Stimulated activated CD4-positive, alpha-beta T cell treated with anti-CD3 and anti-CD28 coated beads, TNF-alpha, amount 100 ng/mL, for 48 hours (primary cell): Measurements from ENCODE around the gene GRK3.
A peak's percentile ranks its signal among the peaks of the same experiment; 100 is the strongest.
"Not testable (repeated sequence)": the region's sequence is repeated elsewhere in the genome, so short reads cannot be mapped to it uniquely, and the experiment has no call there.

Experiments
- DNase-seq, 3 donors: peaks; one replicate each; pipeline ENCODE4 v3.0.0-alpha.2; 2020; ENCODE audit warnings: low read depth in 3 of 3

GRK3 gene

DNA sequence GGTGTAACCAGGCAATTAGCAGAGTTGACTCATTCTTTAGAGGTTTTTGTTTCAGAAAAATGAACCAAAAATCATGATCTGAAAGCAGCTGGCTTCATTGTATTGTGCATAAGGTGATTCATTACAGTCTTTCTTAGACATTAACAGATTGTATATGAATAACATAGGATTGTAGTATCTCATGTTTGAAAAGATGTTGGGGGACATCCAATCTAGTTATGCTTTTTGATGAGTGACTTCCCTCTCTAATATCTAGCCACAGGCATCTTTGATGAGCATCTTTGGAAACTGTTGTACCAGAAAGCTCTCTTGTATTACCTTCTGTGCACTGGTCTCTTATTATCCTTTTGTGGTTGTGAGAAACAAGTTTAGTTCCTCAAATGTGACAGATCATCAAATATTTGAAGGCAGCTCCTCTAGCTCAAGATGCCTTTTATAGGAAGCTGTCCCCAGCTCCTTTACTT lies 8.3 kb downstream of the GRK3 start:
- no peak for DNase-seq

DNA sequence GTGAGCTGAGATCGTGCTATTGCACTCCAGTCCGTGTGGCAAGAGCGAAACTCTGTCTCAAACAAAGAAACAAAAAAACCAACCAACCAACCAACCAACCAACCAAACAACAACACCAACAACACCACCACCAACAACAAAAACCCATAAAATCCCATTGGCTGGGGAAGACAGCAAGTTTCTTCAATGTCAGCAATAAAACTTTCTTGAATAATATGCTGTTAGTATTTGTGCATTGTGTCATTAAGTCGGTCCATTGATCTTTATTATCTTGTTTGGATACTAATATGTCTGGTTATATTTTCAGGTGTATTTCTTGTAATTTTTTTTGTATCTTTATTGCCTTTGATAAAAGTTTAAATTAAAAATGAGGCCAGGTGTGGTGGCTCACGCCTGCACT lies 9.4 kb downstream of the GRK3 start:
- DNase-seq: no peak

DNA sequence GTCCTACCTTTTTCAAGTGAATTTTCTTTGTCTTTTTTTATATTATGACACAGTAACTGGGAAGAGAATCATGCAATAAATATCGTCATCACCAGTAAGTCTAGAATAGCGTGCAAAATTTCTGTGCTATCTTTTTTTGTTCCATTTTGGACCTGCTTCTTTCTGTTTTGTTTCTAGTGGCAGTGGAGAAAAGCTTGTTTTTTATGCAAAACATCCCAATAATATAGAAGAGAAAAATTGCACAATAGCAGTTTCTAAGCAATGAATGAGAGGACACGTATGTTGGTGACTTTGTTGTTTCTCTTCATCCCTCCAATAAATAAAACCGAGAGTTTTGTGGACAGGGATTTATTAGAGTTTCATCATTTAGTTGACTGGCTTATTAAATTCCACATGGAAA lies 10.3 kb downstream of the GRK3 start:
- no peak for DNase-seq

DNA sequence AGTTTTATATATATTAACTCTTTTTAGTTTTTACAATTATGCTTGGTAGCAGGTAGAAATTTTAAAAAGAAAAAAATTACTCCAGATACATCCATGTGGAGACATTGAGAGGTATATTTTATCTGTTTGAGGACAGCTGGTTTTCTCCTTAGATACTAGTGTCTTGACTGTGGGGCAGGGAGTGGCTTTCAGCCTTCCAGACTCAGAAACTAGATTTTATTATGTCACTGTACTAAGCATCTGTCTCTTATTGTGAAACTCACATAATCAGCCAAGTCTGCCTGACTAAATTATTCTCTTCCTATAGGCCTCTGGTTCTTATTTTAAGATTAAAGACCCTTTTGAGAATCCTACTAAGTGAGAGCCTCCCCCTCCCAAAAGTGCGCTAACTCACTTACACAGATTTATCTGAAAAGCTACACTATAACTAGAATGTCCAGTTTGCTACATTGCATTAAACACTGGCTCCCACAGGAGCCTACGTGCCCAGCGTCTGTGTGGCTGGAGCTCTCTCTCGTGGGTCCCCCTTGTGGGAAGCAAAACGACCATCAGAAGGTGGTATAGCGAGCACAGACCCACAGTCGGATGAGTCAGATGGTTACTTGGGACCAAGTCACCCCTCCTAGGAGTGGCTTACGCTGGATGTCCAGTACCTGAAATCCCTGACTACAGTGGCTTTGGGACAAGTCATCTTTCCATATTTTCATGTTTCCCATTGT lies 11.4 kb downstream of the GRK3 start:
- not testable (repeated sequence) for DNase-seq

DNA sequence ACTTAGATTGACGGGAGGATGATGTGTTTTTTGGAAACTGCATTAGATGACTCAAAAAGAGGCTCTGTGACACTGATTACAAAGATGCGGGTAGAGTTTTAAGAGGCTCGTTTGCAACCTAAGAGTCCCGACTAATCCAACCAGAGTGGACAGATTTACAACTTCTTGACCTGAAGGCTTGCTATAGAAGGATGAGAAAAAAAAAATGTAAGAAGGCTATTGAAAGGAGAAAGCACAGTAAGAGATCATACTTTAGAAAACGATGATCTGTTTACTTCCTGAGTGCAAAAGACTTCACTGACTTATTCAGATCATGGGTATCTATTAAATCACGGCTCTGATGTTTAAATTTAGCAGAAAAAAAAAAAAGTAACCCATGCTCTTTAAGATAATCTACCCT lies 17.0 kb downstream of the GRK3 start:
- not testable (repeated sequence) for DNase-seq

DNA sequence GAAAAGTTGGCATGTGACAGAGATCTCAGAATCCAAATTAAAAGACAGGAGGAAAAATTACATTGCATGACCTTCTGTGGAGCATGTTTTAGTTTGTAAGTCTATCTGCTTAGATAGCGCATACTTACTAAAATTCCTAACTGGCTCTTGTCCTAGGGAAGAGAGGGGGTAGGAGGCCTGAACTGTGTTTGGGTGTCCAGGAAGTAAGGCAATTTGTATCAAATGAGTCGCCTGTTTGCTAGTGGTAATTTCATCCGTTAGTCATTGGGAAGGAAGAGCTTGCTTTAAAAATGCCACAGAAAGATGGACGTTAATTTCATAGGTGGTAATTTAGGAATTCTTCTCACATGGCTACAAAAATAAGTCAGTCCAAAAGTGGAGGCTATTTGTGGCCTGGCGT lies 18.5 kb downstream of the GRK3 start:
- no peak for DNase-seq

DNA sequence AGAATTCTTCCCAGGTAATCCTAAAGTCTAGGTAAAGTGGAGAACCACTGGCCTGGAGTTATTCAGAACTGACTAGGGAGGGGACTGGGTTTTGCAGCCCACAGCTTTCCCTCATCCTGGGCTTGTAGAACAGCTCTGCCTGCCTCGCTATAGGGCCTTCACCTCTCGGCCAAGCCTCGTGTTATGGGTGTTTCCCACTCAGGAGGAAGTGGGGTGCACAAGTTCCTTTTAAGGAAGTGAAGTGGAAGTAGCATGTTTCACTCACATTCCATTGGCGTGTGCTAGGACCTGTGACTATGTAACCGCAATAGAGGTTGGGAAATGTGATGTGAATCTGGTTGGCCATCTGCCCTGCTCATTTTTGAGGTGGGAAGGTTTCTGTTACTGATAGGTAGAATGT lies 20.5 kb downstream of the GRK3 start:
- DNase-seq: not testable (repeated sequence)

DNA sequence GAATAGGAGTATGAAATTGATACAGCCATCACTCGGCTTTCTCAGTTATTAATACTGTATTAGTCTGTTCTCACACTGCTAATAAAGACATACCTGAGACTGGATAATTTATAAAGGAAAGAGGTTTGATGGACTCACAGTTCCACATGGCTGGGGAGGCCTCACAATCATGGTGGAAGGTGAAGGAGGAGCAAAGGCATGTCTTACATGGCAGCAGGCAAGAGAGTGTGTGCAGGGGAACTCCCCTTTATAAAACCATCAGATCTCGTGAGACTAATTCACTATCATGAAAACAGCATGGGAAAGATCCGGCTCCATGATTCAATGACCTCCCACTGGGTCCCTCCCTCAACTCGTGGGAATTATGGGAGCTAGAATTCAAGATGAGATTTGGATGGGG lies 25.2 kb downstream of the GRK3 start:
- not testable (repeated sequence) for DNase-seq

DNA sequence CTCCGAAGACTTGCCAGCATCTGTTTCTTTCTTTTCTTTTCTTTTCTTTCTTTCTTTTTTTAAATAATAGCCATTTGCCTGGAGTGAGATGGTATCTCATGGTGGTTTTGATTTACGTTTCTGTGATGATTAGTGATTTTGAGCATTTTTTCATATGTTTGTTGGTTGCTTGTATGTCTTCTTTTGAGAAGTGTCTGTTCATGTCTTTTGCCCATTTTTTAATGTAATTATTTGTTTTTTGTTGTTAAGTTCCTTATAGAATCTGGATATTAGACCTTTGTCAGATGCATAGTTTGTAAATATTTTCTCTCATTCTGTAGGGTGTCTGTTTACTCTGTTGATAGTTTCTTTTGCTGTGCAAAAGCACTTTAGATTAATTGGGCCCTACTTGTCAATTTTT lies 28.8 kb downstream of the GRK3 start:
- not testable (repeated sequence) for DNase-seq

DNA sequence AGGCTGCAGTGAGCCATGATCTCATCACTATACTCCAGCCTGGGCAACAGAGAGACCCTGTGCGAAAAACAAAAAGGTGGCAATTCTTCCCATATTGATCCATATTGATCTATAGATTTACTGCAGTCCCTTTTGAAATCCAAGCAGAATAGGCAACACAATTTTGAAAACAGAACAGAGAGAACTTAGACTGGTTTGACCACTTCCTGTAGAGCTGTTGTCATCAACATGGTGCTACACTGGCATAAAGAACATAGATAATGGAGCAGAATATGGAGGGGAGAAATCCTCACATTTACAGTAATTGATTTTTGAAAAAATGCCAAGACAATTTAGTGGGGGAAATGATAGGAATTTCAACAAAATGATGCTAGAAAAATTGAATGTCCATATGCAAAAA lies 34.1 kb downstream of the GRK3 start:
- DNase-seq: no peak

DNA sequence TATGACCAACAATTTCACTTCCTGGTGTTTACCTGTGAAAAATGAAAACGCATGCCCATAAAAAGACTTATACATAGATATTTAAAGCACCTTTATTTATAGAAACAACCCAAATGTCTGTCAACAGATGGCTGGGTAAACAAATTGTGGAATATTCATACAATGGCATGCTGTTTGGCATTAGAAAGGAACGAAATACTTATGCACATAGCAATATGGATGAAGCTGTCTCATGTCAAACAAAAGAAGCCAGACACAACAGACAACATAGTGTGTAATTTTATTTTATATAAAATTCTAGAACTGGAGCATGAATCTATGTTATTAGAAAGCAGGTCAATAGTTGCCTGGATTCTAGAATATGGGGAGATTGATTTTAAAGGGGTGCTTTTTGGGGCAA lies 38.0 kb downstream of the GRK3 start:
- DNase-seq: no peak

DNA sequence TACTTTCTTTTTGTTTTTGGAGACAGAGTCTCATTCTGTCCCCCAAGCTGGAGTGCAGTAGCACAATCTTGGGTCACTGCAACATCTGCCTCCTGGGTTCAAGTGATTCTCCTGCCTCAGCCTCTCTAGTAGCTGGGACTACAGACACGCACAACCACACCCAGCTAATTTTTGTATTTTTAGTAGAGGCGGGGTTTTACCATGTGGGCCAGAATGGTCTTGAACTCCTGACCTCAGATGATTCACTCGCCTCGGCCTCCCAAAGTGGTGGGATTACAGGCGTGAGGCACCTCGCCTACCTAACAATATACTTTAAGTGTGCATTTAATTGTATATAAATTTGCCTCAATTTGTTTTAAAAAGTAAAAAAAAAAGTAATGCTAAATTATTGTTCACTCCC lies 38.4 kb downstream of the GRK3 start:
- no peak for DNase-seq

DNA sequence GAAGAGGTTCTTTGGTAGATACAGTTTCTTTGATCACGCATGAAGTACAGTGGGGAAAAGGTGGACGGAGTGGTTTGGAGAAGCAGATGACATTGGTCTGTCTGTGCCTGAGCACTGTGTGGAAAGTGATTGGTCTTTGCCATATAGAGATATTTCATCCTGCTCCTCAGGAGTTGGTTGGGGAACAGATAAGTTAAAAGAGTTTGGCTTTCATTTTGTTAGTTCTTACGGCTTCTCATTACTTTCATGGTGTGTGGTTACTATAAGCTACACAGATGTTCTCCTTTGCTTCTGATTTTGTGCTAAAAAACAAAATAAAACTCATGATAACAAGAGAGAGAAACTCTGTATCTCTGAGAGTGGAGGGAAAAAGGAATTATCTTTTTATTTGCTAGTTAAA lies 40.7 kb downstream of the GRK3 start:
- not testable (repeated sequence) for DNase-seq

DNA sequence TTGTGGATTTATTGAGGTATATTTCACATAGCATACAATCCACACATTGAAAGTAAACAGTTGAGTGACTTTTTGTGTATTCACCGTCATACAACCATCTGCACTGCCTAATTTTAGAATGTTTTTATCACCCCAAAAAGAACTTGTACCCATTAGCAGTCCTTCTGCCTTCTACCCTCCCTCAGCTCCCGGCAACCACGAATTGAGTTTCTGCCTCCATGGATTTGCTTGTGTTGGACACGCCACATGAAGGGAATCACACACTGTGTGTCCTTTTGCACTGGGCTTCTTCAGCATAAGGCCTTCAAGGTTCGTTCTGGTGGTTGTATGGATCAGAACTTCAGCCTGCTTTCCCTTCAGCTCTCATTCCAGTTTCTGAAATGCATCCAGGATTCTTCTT lies 41.1 kb downstream of the GRK3 start:
- not testable (repeated sequence) for DNase-seq

DNA sequence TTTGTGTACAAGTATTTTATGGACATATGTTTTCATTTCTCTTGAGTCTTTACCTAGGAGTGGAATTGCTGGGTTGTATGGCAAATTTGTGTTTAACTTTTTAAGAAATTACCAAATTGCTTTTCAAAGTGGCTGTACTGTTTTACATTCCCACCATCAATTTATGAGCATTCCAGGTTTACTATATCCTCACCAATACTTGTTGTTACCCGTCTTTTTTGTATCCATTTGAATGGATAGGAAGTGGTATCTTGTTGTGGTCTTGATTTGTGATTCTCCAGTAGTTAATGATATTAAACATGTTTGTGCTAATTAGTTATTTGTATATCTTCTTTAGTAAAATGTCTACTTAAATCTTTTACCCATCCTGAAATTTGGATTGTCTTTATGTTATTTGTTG lies 46.8 kb downstream of the GRK3 start:
- not testable (repeated sequence) for DNase-seq

DNA sequence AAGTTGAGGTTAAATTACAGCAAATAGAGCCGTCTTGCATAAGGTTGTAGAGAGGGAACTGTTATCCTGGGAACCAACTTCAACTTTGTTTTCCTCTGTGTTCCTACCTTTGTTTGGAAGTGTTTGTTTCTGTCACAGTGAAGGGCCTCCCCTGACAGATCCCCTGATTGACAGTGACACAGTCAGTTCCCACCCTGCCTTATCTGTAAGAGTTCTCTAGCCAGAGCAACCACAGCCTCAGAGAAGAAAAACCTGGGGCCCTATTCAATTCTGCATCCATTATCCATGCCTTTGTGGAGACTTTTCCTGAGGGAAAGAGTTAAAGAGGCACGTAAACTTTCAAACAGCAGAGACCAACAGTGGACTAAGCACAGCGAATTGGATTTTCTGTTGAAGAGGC lies 48.7 kb downstream of the GRK3 start:
- DNase-seq: not testable (repeated sequence)

DNA sequence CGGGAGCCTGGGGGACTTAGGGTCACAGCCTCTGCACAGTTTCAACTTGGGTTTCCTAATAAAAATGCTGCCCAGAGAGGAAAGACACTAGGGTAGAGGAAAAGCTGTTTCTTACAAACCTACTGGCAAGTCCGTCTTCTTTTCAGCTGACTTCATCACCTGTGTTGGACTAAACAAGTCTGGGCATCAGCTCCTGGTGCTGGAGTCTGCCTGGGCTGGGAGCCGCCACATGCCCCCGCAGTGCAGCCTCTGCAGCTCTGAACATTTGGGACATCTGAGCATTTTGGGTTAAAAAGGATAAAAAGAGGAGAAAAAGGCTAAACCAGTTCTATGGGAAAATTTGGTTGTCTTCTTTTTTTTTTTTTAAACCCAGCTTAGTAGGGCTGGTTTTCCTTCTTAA lies 49.1 kb downstream of the GRK3 start:
- DNase-seq: not testable (repeated sequence)

DNA sequence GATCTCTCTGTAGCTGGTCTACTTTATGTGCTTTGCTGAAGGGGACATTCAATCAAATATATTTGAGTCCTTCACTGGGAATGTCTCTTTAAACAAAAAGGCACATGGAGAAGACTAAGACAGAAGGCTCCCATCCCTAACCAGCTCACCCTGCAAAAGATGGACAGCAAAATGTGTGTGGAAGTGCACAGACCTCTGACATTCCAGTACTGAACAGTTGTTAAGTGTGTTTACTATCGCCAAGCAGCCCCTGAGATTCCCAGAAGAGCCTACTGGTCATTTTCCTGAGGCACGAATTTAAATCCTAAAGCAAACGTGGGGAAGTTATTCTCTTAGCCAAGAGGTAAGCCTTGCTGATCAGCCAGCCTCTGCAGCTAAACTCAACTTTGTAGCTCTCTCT lies 50.3 kb downstream of the GRK3 start:
- not testable (repeated sequence) for DNase-seq

DNA sequence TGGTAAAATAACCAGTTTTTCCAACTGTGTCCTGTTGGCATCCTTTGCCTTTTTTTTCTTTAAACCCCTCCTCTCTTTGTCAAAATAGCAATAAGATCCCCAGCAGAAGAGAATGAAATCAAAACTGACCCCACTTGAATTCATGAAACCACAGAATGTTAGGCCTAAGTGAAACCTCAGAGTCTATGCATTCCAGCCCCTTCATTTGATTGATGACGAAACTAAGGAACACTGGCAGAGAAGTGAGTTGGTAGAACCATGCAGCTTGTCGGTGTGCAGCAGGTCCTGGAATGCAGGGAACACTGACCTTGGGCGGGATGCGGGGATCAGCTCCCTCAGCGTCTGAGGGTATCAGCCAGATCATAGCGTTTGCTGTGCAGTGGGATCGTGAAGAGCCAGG lies 57.5 kb downstream of the GRK3 start:
- DNase-seq: no peak

DNA sequence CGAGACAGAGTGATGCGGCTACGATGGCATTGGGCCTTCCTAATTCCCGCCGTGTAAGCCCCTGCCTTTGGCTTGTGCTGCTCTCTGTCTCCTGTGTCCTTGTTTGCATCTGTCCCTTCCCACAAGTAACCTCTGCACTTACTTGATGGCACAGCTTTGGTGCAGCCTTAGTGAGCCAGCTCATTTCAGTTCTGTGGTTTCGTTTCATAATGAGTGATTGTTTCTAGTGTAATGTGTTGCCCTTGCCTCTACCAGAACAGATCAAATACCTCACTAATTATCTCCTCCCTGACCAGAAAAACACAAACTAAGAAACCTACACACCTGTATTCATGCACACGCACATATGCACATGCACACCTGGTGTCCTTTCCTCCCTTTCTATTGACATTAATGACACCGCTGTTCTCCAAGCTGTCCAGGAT lies 58.8 kb downstream of the GRK3 start:
- DNase-seq: peak in 1 of 3 donors; percentile 2

DNA sequence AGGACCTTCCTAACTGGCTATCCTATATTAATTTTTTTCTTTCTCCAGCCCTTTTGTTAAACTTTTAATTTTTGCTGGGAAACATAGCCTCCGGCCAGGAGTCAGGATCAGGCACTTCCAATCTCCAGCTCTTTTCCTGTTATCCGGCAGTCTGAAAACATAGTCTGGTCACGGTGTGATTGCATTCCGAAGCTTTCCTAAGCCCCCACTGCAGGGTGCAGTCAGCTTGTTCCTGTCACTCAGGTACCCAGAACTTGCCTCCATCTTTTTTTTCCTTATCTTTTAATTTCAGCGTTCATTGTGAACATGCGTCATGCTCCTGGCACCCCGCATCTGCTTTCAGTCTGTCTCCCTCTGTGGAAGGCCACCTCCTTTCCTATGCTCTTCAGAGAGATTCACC lies 59.4 kb downstream of the GRK3 start:
- no peak for DNase-seq

DNA sequence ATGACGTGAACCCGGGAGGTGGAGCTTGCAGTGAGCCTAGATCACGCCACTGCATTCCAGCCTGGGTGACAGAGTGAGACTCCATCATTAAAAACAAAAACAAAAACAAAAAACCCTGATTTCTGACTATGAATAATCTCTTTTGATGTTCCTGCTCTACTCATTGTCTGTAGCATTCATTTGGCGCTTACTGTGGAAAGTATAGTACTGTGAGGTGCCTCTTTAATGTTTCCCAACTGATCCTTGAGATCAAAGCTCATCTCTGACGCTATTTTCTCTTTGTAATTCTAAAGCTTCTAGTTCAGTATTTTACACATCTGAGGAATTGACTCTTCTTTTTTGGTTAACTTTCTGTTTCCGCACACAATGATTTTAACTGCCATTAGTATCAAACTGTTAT lies 60.0 kb downstream of the GRK3 start:
- no peak for DNase-seq

DNA sequence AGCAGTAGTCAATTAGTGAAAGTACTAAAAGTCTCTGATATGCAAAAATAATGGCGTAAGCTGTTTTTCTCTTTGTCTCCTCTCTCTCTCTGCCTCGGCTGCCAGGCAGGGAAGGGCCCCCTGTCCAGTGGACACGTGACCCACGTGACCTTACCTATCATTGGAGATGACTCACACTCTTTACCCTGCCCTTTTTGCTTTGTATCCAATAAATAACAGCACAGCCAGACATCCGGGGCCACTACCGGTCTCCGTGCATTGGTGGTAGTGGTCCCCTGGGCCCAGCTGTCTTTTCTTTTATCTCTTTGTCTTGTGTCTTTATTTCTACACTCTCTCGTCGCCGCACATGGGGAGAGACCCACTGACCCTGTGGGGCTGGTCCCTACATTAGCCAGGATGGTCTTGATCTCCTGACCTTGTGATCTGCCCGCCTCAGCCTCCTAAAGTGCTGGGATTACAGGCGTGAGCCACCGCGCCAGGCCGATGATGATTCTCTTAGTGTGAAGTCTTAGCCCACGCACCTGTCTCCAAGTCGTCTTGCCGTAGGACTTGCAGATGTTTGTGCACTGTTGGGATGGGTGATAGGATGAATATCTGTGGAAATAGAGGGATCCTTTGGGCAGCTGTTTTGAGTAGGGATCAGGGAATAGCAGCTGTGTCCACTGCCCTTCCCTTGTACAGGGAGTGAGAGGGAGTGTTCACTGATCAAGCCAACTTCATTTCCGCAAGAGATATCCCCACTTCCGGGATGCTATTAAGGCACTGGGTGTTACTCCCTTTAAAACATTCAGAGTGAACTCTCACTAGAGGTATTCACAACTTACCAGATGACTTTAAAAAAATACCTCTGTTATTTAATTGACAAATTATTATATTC lies 61.5 kb downstream of the GRK3 start:
- DNase-seq: not testable (repeated sequence)
